GM19025 (cell line): ENCODE data around the gene ATG4D.
"Not testable (repeated sequence)": the region's sequence is repeated elsewhere in the genome, so short reads cannot be mapped to it uniquely, and the experiment has no call there.

ENCODE experiments used
- ATAC-seq: cut with Tn5 transposase; IDR thresholded peaks from one replicate; pipeline ENCODE4 v1.9.1; 2021; ENCODE audit warnings: mild to moderate bottlenecking, low read depth, moderate library complexity; ENCODE audit not compliant: unreplicated experiment

ATG4D gene

GRCh38 chr19:10518444-10519361 is 25.0 kb upstream of the ATG4D start:
- no peak for ATAC-seq

GRCh38 chr19:10519421-10519820 is 24.3 kb upstream of the ATG4D start:
- ATAC-seq, result no peak

GRCh38 chr19:10520652-10521318 is 22.9 kb upstream of the ATG4D start:
- no peak for ATAC-seq

- no peak for ATAC-seq
Measured at GRCh38 chr19:10521461-10522171, 22.1 kb upstream of the ATG4D start.

GRCh38 chr19:10523135-10523636 is 20.5 kb upstream of the ATG4D start:
- no peak for ATAC-seq

- no peak for ATAC-seq
Measured at GRCh38 chr19:10525636-10526035, 18.1 kb upstream of the ATG4D start.

- ATAC-seq, result not testable (repeated sequence)
Measured at GRCh38 chr19:10526887-10527286, 16.8 kb upstream of the ATG4D start.

- no peak for ATAC-seq
Measured at GRCh38 chr19:10532457-10532856, 11.2 kb upstream of the ATG4D start.

GRCh38 chr19:10533646-10534386 is 9.9 kb upstream of the ATG4D start:
- no peak for ATAC-seq

- no peak for ATAC-seq
Measured at GRCh38 chr19:10535613-10536012, 8.1 kb upstream of the ATG4D start.

- ATAC-seq, result no peak
Measured at GRCh38 chr19:10537668-10538067, 6.0 kb upstream of the ATG4D start.

- no peak for ATAC-seq
Measured at GRCh38 chr19:10538204-10538983, 5.3 kb upstream of the ATG4D start.

- ATAC-seq, result not testable (repeated sequence)
Measured at GRCh38 chr19:10539016-10539415, 4.7 kb upstream of the ATG4D start.

- no peak for ATAC-seq
Measured at GRCh38 chr19:10543059-10543419, 665 bp upstream of the ATG4D start.

- ATAC-seq, result no peak
Measured at GRCh38 chr19:10544242-10544752, 593 bp downstream of the ATG4D start.

GRCh38 chr19:10544753-10545251 is 1.1 kb downstream of the ATG4D start:
- ATAC-seq, result no peak

GRCh38 chr19:10546817-10547216 is 3.1 kb downstream of the ATG4D start:
- ATAC-seq, result no peak

- ATAC-seq, result no peak
Measured at GRCh38 chr19:10548746-10549276, 5.1 kb downstream of the ATG4D start.

GRCh38 chr19:10549733-10550132 is 6.0 kb downstream of the ATG4D start:
- no peak for ATAC-seq
